HepG2 (cell line): ENCODE measurements around the gene NABP1. TPM values are rescaled to one million over a fixed set of nuclear protein-coding genes. Genes with fewer than 3 reads are reported as not detected.

ENCODE experiments used
- CENPX ChIP-seq: sonication (generic); formaldehyde crosslinking; IDR thresholded peaks from 2 replicates; pipeline ENCODE4 v1.9.0; 2021; ENCODE audit warnings: mild to moderate bottlenecking, missing genetic modification reagents, moderate library complexity
- HDAC1 ChIP-seq: sonication (generic); formaldehyde crosslinking; IDR thresholded peaks from 2 replicates; pipeline ENCODE4 v1.5.1; 2020; ENCODE audit warnings: mild to moderate bottlenecking, missing genetic modification reagents
- KMT2B ChIP-seq: IDR thresholded peaks from 2 replicates; pipeline ENCODE4 v1.6.1; 2016; ENCODE audit warnings: missing genetic modification reagents, missing compliant biosample characterization
- RARG ChIP-seq: sonication (generic); formaldehyde crosslinking; IDR thresholded peaks from 2 replicates; pipeline ENCODE4 v1.4.0; 2020; ENCODE audit warnings: low read depth, mild to moderate bottlenecking, missing genetic modification reagents
- SMC3 ChIP-seq: IDR thresholded peaks from 2 replicates; pipeline ENCODE4 v1.6.1; 2011; ENCODE audit warnings: low read length, improper control_type of control experiment
- SP2 ChIP-seq: sonication (generic); formaldehyde crosslinking; IDR thresholded peaks from 2 replicates; pipeline ENCODE4 v1.5.1; 2020; ENCODE audit warnings: mild to moderate bottlenecking, missing genetic modification reagents
- TFE3 ChIP-seq: IDR thresholded peaks from 2 replicates; pipeline ENCODE4 v1.6.1; 2016
- THAP7 ChIP-seq: sonication (generic); formaldehyde crosslinking; IDR thresholded peaks from 2 replicates; pipeline ENCODE4 v1.8.1; 2023; ENCODE audit warnings: mild to moderate bottlenecking, missing genetic modification reagents
- ZFP36L2 ChIP-seq: sonication (generic); formaldehyde crosslinking; IDR thresholded peaks from 2 replicates; pipeline ENCODE4 v1.4.0; 2020; ENCODE audit warnings: missing genetic modification reagents
- ZNF136 ChIP-seq: sonication (generic); formaldehyde crosslinking; IDR thresholded peaks from 2 replicates; pipeline ENCODE4 v1.8.1; 2022; ENCODE audit warnings: low read depth, mild to moderate bottlenecking, moderate library complexity, missing genetic modification reagents
- ZNF496 ChIP-seq: sonication (generic); formaldehyde crosslinking; IDR thresholded peaks from 2 replicates; pipeline ENCODE4 v1.8.1; 2023; ENCODE audit warnings: mild to moderate bottlenecking, moderate library complexity, missing genetic modification reagents; ENCODE audit not compliant: insufficient replicate concordance
- ZNF724P ChIP-seq: sonication (generic); formaldehyde crosslinking; IDR thresholded peaks from 2 replicates; pipeline ENCODE4 v1.8.0; 2022; ENCODE audit warnings: missing genetic modification reagents, borderline replicate concordance
- ZNF816 ChIP-seq: sonication (generic); formaldehyde crosslinking; IDR thresholded peaks from 2 replicates; pipeline ENCODE4 v1.8.0; 2022; ENCODE audit warnings: missing genetic modification reagents, mild to moderate bottlenecking, borderline replicate concordance
- ZNF83 ChIP-seq: sonication (generic); formaldehyde crosslinking; IDR thresholded peaks from 2 replicates; pipeline ENCODE4 v1.4.0; 2020; ENCODE audit warnings: missing genetic modification reagents, mild to moderate bottlenecking, borderline replicate concordance
- ZSCAN22 ChIP-seq: sonication (generic); formaldehyde crosslinking; IDR thresholded peaks from 2 replicates; pipeline ENCODE4 v1.4.0; 2020; ENCODE audit warnings: mild to moderate bottlenecking, missing genetic modification reagents
- polyA plus RNA-seq, 8 experiments: library from polyadenylated mRNA; depleted of rRNA in 3 of 8; stranded (reverse) in 7 of 8; unstranded in 1 of 8; fragments of >200 nt; fragmentation: Illumina TruSeq in 4 of 8; extraction: Trizol in 4 of 8; gene quantifications; 2 replicates each; pipeline versions ENCODE4 v1.2.1 to v1.2.3, GENCODE V29; 2011 to 2016; ENCODE audit warnings: low read depth in 4 of 8, missing spikeins in 1 of 8, mixed read lengths in 1 of 8; ENCODE audit not compliant: insufficient read depth in 1 of 8
- total RNA-seq, 5 experiments: library from RNA; depleted of rRNA; stranded (reverse); fragments of >200 nt; fragmentation: Illumina TruSeq; extraction: Trizol; gene quantifications; 2 replicates each; pipeline ENCODE4 v1.2.3, GENCODE V29; 2016; ENCODE audit warnings: low read depth in 1 of 5
- TF ChIP-seq, protein P1 (sequence below): sonication (generic); formaldehyde crosslinking; IDR thresholded peaks from 2 replicates; pipeline ENCODE4 v1.4.0; 2020; ENCODE audit warnings: missing genetic modification reagents
- TF ChIP-seq, protein P2 (sequence below): sonication (generic); formaldehyde crosslinking; IDR thresholded peaks from 2 replicates; pipeline ENCODE4 v1.5.0; 2020; ENCODE audit warnings: missing genetic modification reagents, mild to moderate bottlenecking, borderline replicate concordance

The NABP1 gene
- total and polyA plus RNA-seq, 2 of the 13 experiments (the other 11 are each of a cell fraction or from before 2014, with no cell fraction given) = 14.9 to 19.8 TPM

DNA sequence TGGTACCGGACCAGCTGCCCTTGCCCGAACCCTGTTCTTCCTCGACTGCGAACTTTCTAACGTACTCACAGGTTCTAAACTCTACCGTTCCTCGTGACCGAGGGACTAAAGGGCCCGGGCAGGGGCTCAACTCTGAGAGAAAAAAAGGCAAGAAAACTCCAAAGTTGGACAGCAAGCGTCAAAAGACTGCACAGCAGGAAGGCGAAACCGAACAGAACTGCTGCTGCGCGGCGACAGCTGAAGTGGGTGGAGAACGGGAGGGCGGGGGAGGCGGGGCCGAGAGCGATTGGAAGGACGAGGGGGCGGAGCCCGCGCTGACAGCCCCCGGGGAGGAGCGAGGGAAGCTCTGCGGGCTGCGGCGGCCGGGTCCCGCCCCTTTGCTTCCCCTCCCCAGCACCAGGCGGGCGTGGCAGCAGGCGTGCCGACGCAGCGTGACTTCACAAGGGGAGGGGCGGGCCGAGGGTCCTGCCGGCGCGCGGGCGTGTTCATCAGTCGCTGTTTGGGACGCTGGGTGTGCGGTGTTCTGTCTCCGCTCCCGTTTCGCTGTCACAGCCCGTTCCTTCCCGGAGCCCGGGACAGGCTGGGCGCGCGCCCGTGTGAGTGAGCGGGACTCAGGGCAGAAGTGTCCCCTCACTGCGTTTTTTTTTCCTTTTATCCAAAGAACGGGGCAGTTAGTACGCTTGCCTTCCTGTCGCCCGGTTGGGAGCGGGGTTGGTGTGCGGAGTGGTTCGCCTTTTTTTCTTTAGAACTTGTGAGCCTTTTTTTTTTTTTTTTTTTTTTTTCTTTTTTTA lies at the start of gene NABP1 (continued):
- TF ChIP-seq THAP7 (CRISPR knock-in tag) = no peak; the same call in 1 of the 2 replicates
- peak; percentile 58 for TF ChIP-seq SP2 (CRISPR knock-in tag)
- TF ChIP-seq TFE3 (CRISPR knock-in tag) = peak; percentile 87
- TF ChIP-seq ZSCAN22 (CRISPR knock-in tag) = no peak
- TF ChIP-seq RARG (CRISPR knock-in tag) = no peak
- peak; percentile 92; the same call in 1 of the 2 replicates for TF ChIP-seq ZNF724P (CRISPR knock-in tag)
- TF ChIP-seq ZNF496 (CRISPR knock-in tag) = no peak
- TF ChIP-seq SMC3 = no peak
- no peak for TF ChIP-seq ZFP36L2
- peak; percentile 80 for TF ChIP-seq KMT2B (CRISPR knock-in tag)
- TF ChIP-seq ZNF816 (CRISPR knock-in tag) = peak; percentile 95
- no peak for TF ChIP-seq ZNF83 (CRISPR knock-in tag)
- TF ChIP-seq HDAC1 (CRISPR knock-in tag) = peak; percentile 96
- TF ChIP-seq, protein P1, sequence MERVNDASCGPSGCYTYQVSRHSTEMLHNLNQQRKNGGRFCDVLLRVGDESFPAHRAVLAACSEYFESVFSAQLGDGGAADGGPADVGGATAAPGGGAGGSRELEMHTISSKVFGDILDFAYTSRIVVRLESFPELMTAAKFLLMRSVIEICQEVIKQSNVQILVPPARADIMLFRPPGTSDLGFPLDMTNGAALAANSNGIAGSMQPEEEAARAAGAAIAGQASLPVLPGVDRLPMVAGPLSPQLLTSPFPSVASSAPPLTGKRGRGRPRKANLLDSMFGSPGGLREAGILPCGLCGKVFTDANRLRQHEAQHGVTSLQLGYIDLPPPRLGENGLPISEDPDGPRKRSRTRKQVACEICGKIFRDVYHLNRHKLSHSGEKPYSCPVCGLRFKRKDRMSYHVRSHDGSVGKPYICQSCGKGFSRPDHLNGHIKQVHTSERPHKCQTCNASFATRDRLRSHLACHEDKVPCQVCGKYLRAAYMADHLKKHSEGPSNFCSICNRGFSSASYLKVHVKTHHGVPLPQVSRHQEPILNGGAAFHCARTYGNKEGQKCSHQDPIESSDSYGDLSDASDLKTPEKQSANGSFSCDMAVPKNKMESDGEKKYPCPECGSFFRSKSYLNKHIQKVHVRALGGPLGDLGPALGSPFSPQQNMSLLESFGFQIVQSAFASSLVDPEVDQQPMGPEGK = peak; percentile 94
- no peak for TF ChIP-seq CENPX (CRISPR knock-in tag)
- peak; percentile 84; the same call in 1 of the 2 replicates for TF ChIP-seq ZNF136 (CRISPR knock-in tag)
- TF ChIP-seq, protein P2, sequence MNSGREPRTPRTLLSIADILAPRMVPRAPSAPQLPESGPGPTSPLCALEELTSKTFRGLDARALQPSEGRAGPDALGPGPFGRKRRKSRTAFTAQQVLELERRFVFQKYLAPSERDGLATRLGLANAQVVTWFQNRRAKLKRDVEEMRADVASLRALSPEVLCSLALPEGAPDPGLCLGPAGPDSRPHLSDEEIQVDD = no peak
